GM23248 (cell line): ENCODE measurements around the gene TPK1.

Experiments
- EZH2 ChIP-seq: fragments of 200-600 bp; sonication (generic); IDR thresholded peaks from 2 replicates; pipeline ENCODE4 v1.6.1; 2018; ENCODE audit warnings: antibody characterized with exemption, mild to moderate bottlenecking; ENCODE audit not compliant: insufficient read depth, poor library complexity, severe bottlenecking
- EZH2phosphoT487 ChIP-seq: fragments of 200-600 bp; sonication (generic); IDR thresholded peaks from 2 replicates; pipeline ENCODE4 v1.6.1; 2018; ENCODE audit warnings: antibody characterized with exemption, moderate library complexity, mild to moderate bottlenecking, low read depth; ENCODE audit not compliant: insufficient read depth

DNA sequence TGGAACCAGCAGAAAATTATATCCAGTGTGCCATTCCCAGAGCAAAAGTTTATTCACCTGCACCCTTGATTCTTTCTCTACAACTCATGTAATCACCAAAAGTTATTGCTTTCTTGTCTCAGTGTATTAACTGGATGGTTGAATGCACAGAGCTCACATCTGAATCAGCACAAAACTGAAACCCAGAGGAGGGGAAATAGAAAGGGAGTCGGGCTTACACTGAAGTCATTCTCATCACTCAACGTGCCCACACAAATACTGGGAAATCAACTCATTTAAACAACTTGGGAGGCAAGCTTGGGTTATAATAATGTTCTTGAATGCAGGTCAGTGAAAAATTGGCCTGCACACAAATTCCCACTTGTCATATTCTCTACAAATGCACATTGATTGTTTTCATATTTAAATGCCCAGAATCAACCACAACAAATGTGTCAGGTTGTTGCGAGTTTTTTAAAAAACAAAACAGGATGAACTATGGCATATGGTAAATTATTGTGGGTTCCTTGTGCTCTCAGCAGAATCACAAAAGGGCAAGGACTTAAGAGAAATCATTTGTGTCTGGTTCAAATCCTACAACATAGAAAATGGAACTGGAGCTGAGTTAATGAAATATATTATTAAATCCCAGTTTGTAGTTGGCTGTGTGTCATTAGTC is 306.5 kb downstream of the TPK1 start:
- TF ChIP-seq EZH2 (no peak), EZH2phosphoT487 (no peak)
